Ovary (tissue), 9 donors: ENCODE results near the gene ADGRV1. TPM values are rescaled to one million over a fixed set of nuclear protein-coding genes. Genes with fewer than 3 reads are reported as not detected.

ENCODE experiments used
- DNase-seq, 5 donors: peaks; one replicate each; pipeline ENCODE4 v3.0.0-alpha.2; 2019 to 2020
- H3K27ac ChIP-seq, 2 donors: fragments of 200-600 bp; one replicate each; pipeline versions ENCODE4 v1.5.1 to v1.8.0; 2019 to 2022
- H3K27me3 ChIP-seq: fragments of 200-600 bp; one replicate; pipeline ENCODE4 v1.8.0; 2022
- H3K36me3 ChIP-seq: fragments of 200-600 bp; sonication (generic); one replicate; pipeline ENCODE4 v1.5.1; 2019
- H3K4me1 ChIP-seq: one replicate; pipeline ENCODE4 v1.8.1; 2013; ENCODE audit warnings: mild to moderate bottlenecking, moderate library complexity; ENCODE audit not compliant: insufficient read depth
- H3K4me3 ChIP-seq: fragments of 200-600 bp; sonication (generic); one replicate; pipeline ENCODE4 v1.5.1; 2017
- H3K9me3 ChIP-seq, 2 donors: fragments of 200-600 bp in 1 of 2; sonication (generic) in 1 of 2; one replicate each; pipeline versions ENCODE4 v1.5.1 to v1.8.1; 2013 to 2019; ENCODE audit warnings: mild to moderate bottlenecking in 1 of 2, moderate library complexity in 1 of 2
- EP300 ChIP-seq: sonication (generic); formaldehyde crosslinking; IDR thresholded peaks from one replicate; pipeline ENCODE4 v1.6.1; 2017; ENCODE audit warnings: antibody characterized with exemption
- POLR2A ChIP-seq: fragments of 450-650 bp; IDR thresholded peaks from one replicate; pipeline ENCODE4 v1.6.1; 2017; ENCODE audit warnings: antibody characterized with exemption, mild to moderate bottlenecking, moderate library complexity
- WGBS, 3 donors: extraction: QIAGEN DNeasy Blood & Tissue Kit in 1 of 3; methylation state at CpG; one replicate each; pipeline versions ENCODE4 v1.1.5 to v1.1.7; 2013 to 2017; 5-methylcytosine and 5-hydroxymethylcytosine counted together
- intact Hi-C, 4 donors: fragments of 100-400 bp; cut with DNase I; formaldehyde crosslinking; loops; one replicate each; pipeline versions ENCODE4 v1.11.0 to v1.15.1; 2022 to 2023
- polyA plus RNA-seq, 2 donors: library from polyadenylated mRNA; stranded (reverse); fragments of 200-250 nt in 1 of 2; fragments of 350-450 nt in 1 of 2; fragmentation: Illumina TruSeq in 1 of 2; extraction: RNeasy Lipid Tissue Mini Kit (QIAGEN cat#74804) in 1 of 2; gene quantifications; one replicate each; pipeline ENCODE4 v1.2.3, GENCODE V29; 2013 to 2014
- total RNA-seq, 7 donors: library from RNA; depleted of rRNA in 2 of 7; stranded (reverse); fragments of >200 nt in 2 of 7; fragmentation: NEBNext Ultra II Directional in 3 of 7; extraction: Animal tissue kit (Norgen Biotek cat#: 25700) in 3 of 7; gene quantifications; one replicate each; pipeline versions ENCODE4 v1.1.0 to v1.2.4, GENCODE V29; 2016 to 2023
- TF ChIP-seq, protein P1 (sequence below), 3 donors: fragments of 450-650 bp in 2 of 3; fragments of 200-600 bp in 1 of 3; IDR thresholded peaks; one replicate each; pipeline versions ENCODE4 v1.5.1 to v1.8.0; 2016 to 2022; ENCODE audit warnings: antibody characterized with exemption in 3 of 3, mild to moderate bottlenecking in 1 of 3
- donor health status: DM: no; HTN: no; CAD: no; lungs with moderate emphysema.
- donor health status: DM: no; HTN: no; CAD: no.
- donor health status: Bipolar disorder and iron deficiency.
- donor health status: DM: yes; HTN: yes; CAD: no.
- donor health status: DM: no; HTN: no; CAD: no.
- donor health status: DM: yes; HTN: yes; CAD: no.

Gene ADGRV1
- total and polyA plus RNA-seq, 9 donors = 0.21 to 2.7 (median 1.1) TPM

DNA sequence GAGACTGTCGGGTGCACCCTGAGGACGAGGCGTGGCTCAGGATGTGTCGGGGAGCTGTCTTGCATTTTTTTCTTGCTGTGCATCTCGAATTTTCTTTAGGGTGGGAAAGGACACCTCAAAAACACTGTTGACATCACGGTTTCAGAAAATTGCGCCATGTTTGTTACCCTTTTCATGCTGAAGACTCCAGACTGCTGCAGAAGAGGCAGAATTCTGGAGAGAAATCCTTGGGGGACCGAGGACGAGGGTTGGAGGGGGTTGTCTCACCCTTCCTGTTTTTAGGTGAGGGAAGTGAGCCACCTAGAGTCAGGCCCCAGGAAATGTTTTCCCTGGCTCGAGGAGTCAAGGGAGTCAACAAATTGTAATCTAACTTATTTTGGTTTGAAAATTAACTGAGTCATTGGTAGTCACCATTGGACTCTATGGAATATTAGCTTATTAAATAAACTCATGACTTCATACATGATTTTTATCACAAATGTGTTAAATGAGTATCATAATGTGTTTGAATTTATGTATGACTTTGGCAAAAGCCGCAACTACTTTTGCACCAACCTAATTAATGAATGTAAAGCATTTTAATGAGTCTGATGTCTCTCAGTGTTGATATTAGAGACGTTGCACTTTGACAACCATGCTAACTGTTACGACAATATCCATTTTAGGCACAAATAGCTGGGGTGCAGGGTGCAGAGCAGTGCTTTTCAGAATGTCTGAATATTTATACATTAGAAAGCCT lies 28.5 kb upstream of the ADGRV1 start:
- H3K4me1 ChIP-seq = peaks cover 2% of the 10 kb centered on the region
- no peaks in the 10 kb centered on the region for H3K9me3 ChIP-seq
- intact Hi-C loops = loop anchor here in 1 of 4 donors (10.0 kb wide), 1 partner anchor 55 kb away; the partner anchor contains the start of genes MBLAC2 and POLR3G
- H3K27ac ChIP-seq = peak overlapping the region in 1 of 2 donors; percentile 96
- WGBS, 3 donors = 2% methylated on average over 13 of the region's 13 CpGs
- H3K4me3 ChIP-seq = peak overlapping the region; percentile 90
- TF ChIP-seq, protein P1, sequence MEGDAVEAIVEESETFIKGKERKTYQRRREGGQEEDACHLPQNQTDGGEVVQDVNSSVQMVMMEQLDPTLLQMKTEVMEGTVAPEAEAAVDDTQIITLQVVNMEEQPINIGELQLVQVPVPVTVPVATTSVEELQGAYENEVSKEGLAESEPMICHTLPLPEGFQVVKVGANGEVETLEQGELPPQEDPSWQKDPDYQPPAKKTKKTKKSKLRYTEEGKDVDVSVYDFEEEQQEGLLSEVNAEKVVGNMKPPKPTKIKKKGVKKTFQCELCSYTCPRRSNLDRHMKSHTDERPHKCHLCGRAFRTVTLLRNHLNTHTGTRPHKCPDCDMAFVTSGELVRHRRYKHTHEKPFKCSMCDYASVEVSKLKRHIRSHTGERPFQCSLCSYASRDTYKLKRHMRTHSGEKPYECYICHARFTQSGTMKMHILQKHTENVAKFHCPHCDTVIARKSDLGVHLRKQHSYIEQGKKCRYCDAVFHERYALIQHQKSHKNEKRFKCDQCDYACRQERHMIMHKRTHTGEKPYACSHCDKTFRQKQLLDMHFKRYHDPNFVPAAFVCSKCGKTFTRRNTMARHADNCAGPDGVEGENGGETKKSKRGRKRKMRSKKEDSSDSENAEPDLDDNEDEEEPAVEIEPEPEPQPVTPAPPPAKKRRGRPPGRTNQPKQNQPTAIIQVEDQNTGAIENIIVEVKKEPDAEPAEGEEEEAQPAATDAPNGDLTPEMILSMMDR (IDR thresholded peaks at IDR 0.05) = peak; percentile 57 to 75 (median 70)
- TF ChIP-seq POLR2A = no peak
- no peak for TF ChIP-seq EP300
- H3K27me3 ChIP-seq = no peaks in the 10 kb centered on the region
- no peaks in the 10 kb centered on the region for H3K36me3 ChIP-seq
- DNase-seq = peak; percentile 58 to 75 (median 66)

- Histone ChIP-seq H3K27me3 (no peaks in the 10 kb centered on the region), H3K9me3 (no peaks in the 10 kb centered on the region), H3K36me3 (no peaks in the 10 kb centered on the region), H3K4me1 (peaks cover 2% of the 10 kb centered on the region), H3K4me3 (no peak overlapping the region), H3K27ac (no peak overlapping the region)
- 26 to 41% (median 41%) methylated on average over 9 of the region's 9 CpGs for WGBS, 3 donors
- peak in 2 of 5 donors; percentile 27 to 33 for DNase-seq
- intact Hi-C loops = no loop called here
- no peak for TF ChIP-seq POLR2A
- TF ChIP-seq, protein P1 (IDR thresholded peaks at IDR 0.05) = no peak
- TF ChIP-seq EP300 = no peak
These were observed 27.7 kb upstream of the ADGRV1 start for GRCh38 chr5:90530736-90531487.

DNA sequence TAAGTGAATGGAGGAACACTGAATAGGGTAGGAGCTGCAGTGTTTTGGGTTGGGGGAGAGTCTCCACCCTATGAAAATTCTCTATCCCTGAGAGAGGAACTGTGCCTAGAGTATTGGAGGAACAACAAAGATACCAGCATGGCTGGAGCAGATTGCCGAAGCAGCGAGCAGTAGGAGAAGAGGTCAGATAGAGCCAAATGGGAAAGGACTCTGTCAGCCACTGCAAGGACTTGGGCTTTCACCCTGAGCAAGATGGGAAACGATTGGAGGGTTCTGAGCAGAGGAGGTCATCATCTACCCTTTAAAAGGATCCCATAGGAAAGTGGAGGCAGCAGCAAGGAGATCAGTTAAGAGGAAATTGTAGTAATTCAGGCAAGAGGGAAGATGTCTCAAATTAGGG lies 24.8 kb upstream of the ADGRV1 start:
- TF ChIP-seq POLR2A (no peak), EP300 (no peak)
- TF ChIP-seq, protein P1 (IDR thresholded peaks at IDR 0.05) = no peak
- intact Hi-C loops = no loop called here
- DNase-seq = no peak
- Histone ChIP-seq H3K4me1 (peaks cover 2% of the 10 kb centered on the region), H3K9me3 (no peaks in the 10 kb centered on the region), H3K36me3 (no peaks in the 10 kb centered on the region), H3K27ac (no peak overlapping the region), H3K4me3 (no peak overlapping the region), H3K27me3 (no peaks in the 10 kb centered on the region)
- WGBS, 3 donors = 65 to 73% (median 72%) methylated on average over 3 of the region's 3 CpGs

DNA sequence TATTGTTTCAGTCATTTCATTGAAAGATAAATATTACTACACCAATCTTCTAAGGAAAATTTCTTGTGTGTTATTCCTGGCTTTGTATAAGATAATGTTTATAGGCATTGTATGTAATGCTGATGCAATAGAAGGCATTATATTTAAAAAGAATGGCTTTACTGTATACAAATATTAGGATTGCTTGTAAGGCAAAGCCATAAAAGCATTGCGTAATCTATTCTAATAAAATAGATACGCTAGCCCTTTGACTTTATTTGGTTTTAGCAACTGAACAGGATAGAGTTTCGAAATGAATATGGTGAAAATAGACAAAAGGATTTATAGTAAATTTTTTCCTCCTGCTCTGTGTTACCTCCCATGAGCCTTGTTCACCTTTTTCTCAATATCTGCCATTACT lies 23.7 kb upstream of the ADGRV1 start:
- Histone ChIP-seq H3K9me3 (no peaks in the 10 kb centered on the region), H3K36me3 (no peaks in the 10 kb centered on the region), H3K4me1 (peaks cover 2% of the 10 kb centered on the region), H3K4me3 (no peak overlapping the region), H3K27ac (no peak overlapping the region), H3K27me3 (no peaks in the 10 kb centered on the region)
- WGBS, 3 donors = 92 to 94% (median 93%) methylated on average over 3 of the region's 3 CpGs
- no peak for DNase-seq
- TF ChIP-seq, protein P1 (IDR thresholded peaks at IDR 0.05) = no peak
- TF ChIP-seq EP300 (no peak), POLR2A (no peak)
- intact Hi-C loops = no loop called here
